Stimulated activated CD4-positive, alpha-beta T cell treated with anti-CD3 and anti-CD28 coated beads, TNF-alpha, amount 100 ng/mL, for 24 hours (primary cell): ENCODE data around the gene CEP78.
A peak's percentile ranks its signal among the peaks of the same experiment; 100 is the strongest.

Source experiments
- DNase-seq, 3 experiments: peaks; one replicate each; pipeline ENCODE4 v3.0.0-alpha.2; 2020; ENCODE audit warnings: low read depth in 3 of 3

The CEP78 gene

GRCh38 chr9:78286946-78287388, 51.1 kb downstream of the CEP78 start:
- DNase-seq = no peak

GRCh38 chr9:78288214-78288892, 52.5 kb downstream of the CEP78 start:
- DNase-seq = no peak

GRCh38 chr9:78289474-78289873, 53.6 kb downstream of the CEP78 start:
- DNase-seq = no peak

GRCh38 chr9:78291240-78291925, 55.5 kb downstream of the CEP78 start:
- no peak for DNase-seq

GRCh38 chr9:78292026-78292425, 56.2 kb downstream of the CEP78 start:
- no peak for DNase-seq

- DNase-seq = peak in 1 of 3 experiments; percentile 6
These were observed 57.0 kb downstream of the CEP78 start for GRCh38 chr9:78292716-78293497.

GRCh38 chr9:78294290-78295176, 58.7 kb downstream of the CEP78 start:
- no peak for DNase-seq

GRCh38 chr9:78295177-78295575, 59.3 kb downstream of the CEP78 start:
- DNase-seq = no peak

GRCh38 chr9:78295731-78296130, 59.9 kb downstream of the CEP78 start:
- DNase-seq = no peak

- peak in 1 of 3 experiments; percentile 19 for DNase-seq
These were observed 60.5 kb downstream of the CEP78 start for GRCh38 chr9:78296201-78296892.

- DNase-seq = peak; percentile 85 to 89 (median 86)
These were observed 61.2 kb downstream of the CEP78 start, which contains the start of gene PSAT1 for GRCh38 chr9:78296893-78297671. PSAT1 (plus strand) TSS chr9:78297125; CDS start chr9:78297211, 86 bp downstream.

- DNase-seq = no peak
These were observed 61.7 kb downstream of the CEP78 start for GRCh38 chr9:78297672-78297961.

- DNase-seq = peak in 1 of 3 experiments; percentile 32
These were observed 62.3 kb downstream of the CEP78 start for GRCh38 chr9:78298046-78298765.

- no peak for DNase-seq
These were observed 64.3 kb downstream of the CEP78 start for GRCh38 chr9:78300209-78300608.

GRCh38 chr9:78301466-78301865, 65.6 kb downstream of the CEP78 start:
- DNase-seq = no peak

GRCh38 chr9:78303377-78304062, 67.6 kb downstream of the CEP78 start:
- no peak for DNase-seq

- DNase-seq = no peak
These were observed 68.5 kb downstream of the CEP78 start for GRCh38 chr9:78304357-78304756.

GRCh38 chr9:78306222-78307076, 70.6 kb downstream of the CEP78 start:
- no peak for DNase-seq
